Activated B cell treated with CpG ODN at 0.5 μM for 24 hours (primary cell): Measurements from ENCODE around the gene HDAC5. TPM values are rescaled to one million over a fixed set of nuclear protein-coding genes. Genes with fewer than 3 reads are reported as not detected.

ENCODE experiments used
- ATAC-seq: fragments of 200-7000 bp; cut with Tn5 transposase; one replicate; pipeline ENCODE4 v1.10.0; 2021; ENCODE audit warnings: low read depth, mild to moderate bottlenecking, moderate library complexity
- CTCF ChIA-PET: fragments of 350-600 bp; sonication (Branson Sonifier 250); formaldehyde crosslinking; loops from one replicate; lab custom pipeline; 2021; ENCODE audit warnings: antibody characterized with exemption; lab: Charles Lee
- POLR2A ChIA-PET: fragments of 350-600 bp; sonication (Branson Sonifier 250); formaldehyde crosslinking; loops from one replicate; lab custom pipeline; 2021; ENCODE audit warnings: antibody characterized with exemption; lab: Charles Lee
- DNase-seq: peaks from one replicate; pipeline ENCODE4 v3.0.0; 2022
- H3K27ac Mint-ChIP-seq: one replicate; pipeline ENCODE4 v1.8.0; 2020; ENCODE audit warnings: mixed read lengths
- H3K27me3 Mint-ChIP-seq: one replicate; pipeline ENCODE4 v1.8.0; 2021; ENCODE audit warnings: mixed read lengths
- H3K36me3 Mint-ChIP-seq: one replicate; pipeline ENCODE4 v1.8.0; 2021; ENCODE audit warnings: low read depth, mixed read lengths
- H3K4me1 Mint-ChIP-seq: one replicate; pipeline ENCODE4 v1.8.0; 2021; ENCODE audit warnings: mixed read lengths
- H3K4me3 Mint-ChIP-seq: one replicate; pipeline ENCODE4 v1.8.0; 2020; ENCODE audit warnings: mild to moderate bottlenecking, mixed read lengths
- H3K9me3 Mint-ChIP-seq: one replicate; pipeline ENCODE4 v1.8.0; 2020; ENCODE audit warnings: mixed read lengths
- CTCF ChIP-seq: fragments of 200-600 bp; IDR thresholded peaks from one replicate; pipeline ENCODE4 v1.8.0; 2022; ENCODE audit warnings: antibody characterized with exemption, mild to moderate bottlenecking
- intact Hi-C: fragments of 100-400 bp; cut with micrococcal nuclease; formaldehyde crosslinking; loops from one replicate; pipeline ENCODE4 v1.15.1; 2024
- total RNA-seq: library from RNA; stranded (reverse); gene quantifications from 2 replicates; pipeline ENCODE4 v1.2.3, GENCODE V29; 2022

Gene HDAC5
- total RNA-seq, 1 donor from 2014 or later = 35.1 TPM

GRCh38 chr17:44075598-44076293, 47.7 kb downstream of the HDAC5 start:
- TF ChIP-seq CTCF = no peak
- no peaks in the 10 kb centered on the region for H3K27me3 Mint-ChIP-seq
- CTCF ChIA-PET = no interaction called here
- no peaks in the 10 kb centered on the region for H3K9me3 Mint-ChIP-seq
- DNase-seq (no peak), ATAC-seq (no peak)
- peaks cover 53% of the 10 kb centered on the region for H3K36me3 Mint-ChIP-seq
- H3K27ac Mint-ChIP-seq = no peak overlapping the region
- peaks cover 19% of the 10 kb centered on the region for H3K4me1 Mint-ChIP-seq
- H3K4me3 Mint-ChIP-seq = no peak overlapping the region
- intact Hi-C loops = no loop called here
- POLR2A ChIA-PET = no interaction called here

GRCh38 chr17:44074911-44075285, 48.5 kb downstream of the HDAC5 start:
- H3K27me3 Mint-ChIP-seq = no peaks in the 10 kb centered on the region
- intact Hi-C loops = loop anchor here (5.0 kb wide), 1 partner anchor 272 kb away; the partner anchor contains the start of gene GRN
- no peak overlapping the region for H3K27ac Mint-ChIP-seq
- ATAC-seq (no peak), DNase-seq (no peak)
- peaks cover 25% of the 10 kb centered on the region for H3K4me1 Mint-ChIP-seq
- H3K9me3 Mint-ChIP-seq = no peaks in the 10 kb centered on the region
- ChIA-PET CTCF (no interaction called here), POLR2A (interaction anchor here (0.8 to 0.9 kb wide), 2 partner anchors 8 to 33 kb away, joined by 3 to 4 read pairs; partner anchors contain the start of gene LSM12)
- TF ChIP-seq CTCF = no peak
- H3K36me3 Mint-ChIP-seq = peaks cover 45% of the 10 kb centered on the region
- H3K4me3 Mint-ChIP-seq = no peak overlapping the region

- ATAC-seq (no peak), DNase-seq (no peak)
- H3K9me3 Mint-ChIP-seq = no peaks in the 10 kb centered on the region
- ChIA-PET POLR2A (interaction anchor here (0.8 to 0.9 kb wide), 2 partner anchors 8 to 33 kb away, joined by 3 to 4 read pairs; partner anchors contain the start of gene LSM12), CTCF (no interaction called here)
- no peaks in the 10 kb centered on the region for H3K27me3 Mint-ChIP-seq
- H3K27ac Mint-ChIP-seq = no peak overlapping the region
- H3K36me3 Mint-ChIP-seq = peaks cover 43% of the 10 kb centered on the region
- TF ChIP-seq CTCF = no peak
- intact Hi-C loops = loop anchor here (5.0 kb wide), 1 partner anchor 273 kb away; the partner anchor contains the start of gene GRN
- no peak overlapping the region for H3K4me3 Mint-ChIP-seq
- H3K4me1 Mint-ChIP-seq = peaks cover 26% of the 10 kb centered on the region
Measured at GRCh38 chr17:44074231-44074910, 49.1 kb downstream of the HDAC5 start.

GRCh38 chr17:44071772-44072171, 51.7 kb downstream of the HDAC5 start:
- intact Hi-C loops = loop anchor here (2.0 to 5.0 kb wide), 3 partner anchors 65 to 276 kb away; partner anchors contain the start of genes GRN and SLC25A39
- no peak for ATAC-seq
- POLR2A ChIA-PET = interaction anchor here (0.6 to 4.3 kb wide), 4 partner anchors 39 to 979 kb away, joined by 3 to 30 read pairs (median 4); partner anchors contain the start of gene HDAC5

More at GRCh38 chr17:44071772-44072171, 51.7 kb downstream of the HDAC5 start:
- peak overlapping the region; percentile 97 for H3K4me3 Mint-ChIP-seq
- H3K36me3 Mint-ChIP-seq = peaks cover 25% of the 10 kb centered on the region
- no peak for DNase-seq
- H3K27me3 Mint-ChIP-seq = no peaks in the 10 kb centered on the region
- peaks cover 38% of the 10 kb centered on the region for H3K4me1 Mint-ChIP-seq
- no peaks in the 10 kb centered on the region for H3K9me3 Mint-ChIP-seq
- CTCF ChIA-PET = no interaction called here
- peak overlapping the region; percentile 3 for H3K27ac Mint-ChIP-seq
- no peak for TF ChIP-seq CTCF
